Testis (tissue), 2 donors: ENCODE measurements around the gene LPP.

ENCODE experiments used
- CTCF ChIP-seq, 3 experiments: fragments of 450-650 bp in 2 of 3; fragments of 200-600 bp in 1 of 3; sonication (generic) in 1 of 3; IDR thresholded peaks; one replicate each; pipeline ENCODE4 v1.5.1; 2016 to 2019; ENCODE audit warnings: antibody characterized with exemption in 3 of 3, mild to moderate bottlenecking in 2 of 3, moderate library complexity in 1 of 3
- POLR2A ChIP-seq: fragments of 450-650 bp; IDR thresholded peaks from one replicate; pipeline ENCODE4 v1.6.1; 2017; ENCODE audit warnings: antibody characterized with exemption, mild to moderate bottlenecking, moderate library complexity

DNA sequence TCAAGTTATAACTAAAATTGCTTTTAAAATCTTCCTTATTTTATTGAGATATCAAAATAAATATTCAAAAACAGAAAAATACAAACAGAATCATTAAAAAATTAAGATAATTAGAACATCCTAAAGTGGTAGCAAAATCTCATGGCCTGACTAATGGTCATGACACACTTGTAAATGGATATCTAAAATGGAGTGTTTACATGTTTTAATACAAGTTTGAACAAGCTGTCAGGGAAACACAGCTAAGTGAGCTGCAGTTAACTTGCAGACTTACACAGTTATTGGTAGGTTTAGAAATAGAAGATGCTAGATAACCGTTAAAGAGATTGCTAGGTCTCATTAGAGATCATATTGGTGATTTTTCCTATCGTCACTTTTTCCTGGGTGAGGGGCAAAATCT, 242.3 kb downstream of the LPP start:
- no peak for TF ChIP-seq CTCF (IDR thresholded peaks at IDR 0.05)
- TF ChIP-seq POLR2A, result no peak
